T follicular helper cell (primary cell): ENCODE data around the gene PTGFRN.

Source experiments
- DNase-seq: peaks from one replicate; pipeline ENCODE4 v3.0.0-alpha.2; 2020; ENCODE audit warnings: low read depth

The PTGFRN gene

DNA sequence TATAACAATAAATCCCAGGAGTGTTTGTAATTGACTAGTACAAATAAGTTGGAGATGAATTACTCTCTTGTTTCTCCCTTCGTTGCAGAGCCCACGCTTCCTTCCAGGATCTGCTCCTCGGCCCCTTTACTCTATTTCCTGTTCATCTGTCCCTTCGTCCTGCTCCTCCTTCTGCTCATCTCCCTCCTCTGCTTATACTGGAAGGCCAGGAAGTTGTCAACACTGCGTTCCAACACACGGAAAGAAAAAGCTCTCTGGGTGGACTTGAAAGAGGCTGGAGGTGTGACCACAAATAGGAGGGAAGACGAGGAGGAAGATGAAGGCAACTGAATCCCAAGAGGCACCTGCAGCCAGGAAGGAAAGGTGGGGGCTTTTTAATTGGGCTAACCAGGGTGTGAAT lies 124.1 kb downstream of the PTGFRN start:
- no peak for DNase-seq

DNA sequence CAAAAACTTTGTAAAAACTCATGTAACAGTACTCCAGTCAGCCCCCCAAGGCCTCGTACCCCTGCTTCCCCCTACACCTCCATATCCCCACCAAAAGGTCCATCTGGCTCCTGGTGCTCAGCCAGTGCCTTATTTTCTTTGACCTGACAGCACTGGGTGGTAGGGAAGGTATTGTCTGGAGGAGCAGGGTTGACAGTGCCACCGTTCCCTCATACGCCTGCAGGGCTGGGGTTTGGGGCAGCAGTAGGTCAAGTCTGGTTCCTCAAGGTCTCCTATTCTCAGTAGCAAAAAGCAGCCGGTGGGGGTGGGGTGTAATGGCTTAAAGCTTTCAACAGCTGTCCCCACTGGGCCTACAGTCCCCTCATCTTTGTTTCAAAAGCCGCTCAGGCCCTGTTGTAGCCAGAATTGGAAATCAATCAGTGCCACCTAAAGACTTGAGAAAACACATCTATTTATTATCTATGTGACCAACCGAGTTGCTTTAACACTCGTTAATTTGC lies 125.1 kb downstream of the PTGFRN start:
- DNase-seq: no peak

DNA sequence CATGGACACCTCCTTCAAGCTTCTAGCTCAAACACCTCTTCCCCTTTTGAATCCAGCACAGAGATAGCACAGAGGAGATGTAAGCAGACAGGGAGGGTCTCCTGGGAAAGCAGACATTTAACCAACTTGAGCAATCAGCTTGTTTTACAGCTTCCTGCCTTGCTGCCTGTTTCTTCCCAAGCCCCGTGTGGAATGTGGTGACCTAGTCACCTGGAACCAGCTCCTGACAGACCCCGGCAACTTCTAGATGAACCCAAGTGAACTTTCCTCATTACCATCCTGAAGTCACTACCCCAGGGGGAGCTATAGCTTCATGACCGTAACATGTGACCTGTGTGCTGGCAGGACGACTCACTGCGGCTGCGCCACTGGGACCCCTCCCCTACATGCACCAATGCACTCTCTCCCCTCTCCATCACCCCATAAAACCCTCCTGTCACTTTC lies 126.3 kb downstream of the PTGFRN start:
- no peak for DNase-seq

DNA sequence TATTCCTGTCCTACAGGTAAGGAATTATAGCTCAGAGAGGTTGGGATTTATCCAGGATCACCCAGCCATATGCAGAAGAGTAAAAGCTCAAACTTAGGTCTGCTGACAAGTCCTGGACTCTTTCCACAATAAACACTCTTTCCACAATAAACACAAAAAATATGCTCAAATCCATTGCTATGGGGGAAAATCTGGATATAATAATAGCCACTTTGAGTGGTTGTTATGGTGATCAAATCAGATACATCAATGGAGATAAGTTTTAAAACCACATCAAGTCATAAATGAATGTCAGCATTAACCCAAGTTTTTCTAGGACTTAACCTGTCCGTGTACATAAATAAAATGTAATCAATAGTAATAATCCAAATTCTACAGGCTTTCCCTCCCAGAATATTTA lies 128.1 kb downstream of the PTGFRN start:
- no peak for DNase-seq

DNA sequence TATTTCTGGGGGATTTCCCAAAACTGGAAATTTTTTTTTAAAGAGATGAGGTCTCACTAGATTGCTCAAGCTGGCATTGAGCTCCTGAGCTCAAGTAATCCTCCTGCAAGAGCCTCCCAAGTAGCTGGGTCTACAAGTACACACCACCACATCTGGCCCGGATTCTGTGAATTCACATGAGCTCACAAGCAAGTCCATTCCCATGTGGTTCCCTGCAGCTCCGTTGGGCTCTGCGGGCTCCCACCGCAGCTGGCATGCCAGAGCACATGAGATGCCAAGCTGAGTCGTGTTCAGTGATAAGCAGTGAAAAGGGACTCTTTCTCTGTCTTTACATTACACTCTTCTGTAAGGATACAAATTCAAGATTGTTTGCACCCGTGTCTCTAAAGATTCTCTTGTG lies 128.5 kb downstream of the PTGFRN start:
- no peak for DNase-seq
